OCI-LY1 (cell line): ENCODE measurements around the gene RNPS1.

Experiments used
- H2AFZ ChIP-seq: fragments of 200-600 bp; sonication (generic), shearing (Covaris generic); 2 replicates; pipeline ENCODE4 v1.6.0; 2014; ENCODE audit warnings: antibody characterized with exemption, mild to moderate bottlenecking, low read length
- H3F3A ChIP-seq: fragments of 200-600 bp; sonication (generic), shearing (Covaris generic); 2 replicates; pipeline ENCODE4 v1.6.0; 2014; ENCODE audit warnings: mild to moderate bottlenecking, antibody characterized with exemption, low read length, moderate library complexity; ENCODE audit not compliant: insufficient read depth
- H3K27ac ChIP-seq: fragments of 200-600 bp; sonication (generic); 2 replicates; pipeline ENCODE4 v1.5.1; 2014; ENCODE audit warnings: low read length, mixed run types, mild to moderate bottlenecking, low read depth; ENCODE audit not compliant: poor library complexity, severe bottlenecking
- H3K27me3 ChIP-seq: fragments of 200-600 bp; sonication (generic); 2 replicates; pipeline ENCODE4 v1.6.0; 2014; ENCODE audit warnings: antibody characterized with exemption, mild to moderate bottlenecking, low read length, moderate library complexity; ENCODE audit not compliant: insufficient read depth
- H3K36me3 ChIP-seq: fragments of 200-600 bp; sonication (generic); 2 replicates; pipeline ENCODE4 v1.6.1; 2014; ENCODE audit warnings: mild to moderate bottlenecking, antibody characterized with exemption, low read length, moderate library complexity, mixed read lengths; ENCODE audit not compliant: insufficient read depth
- H3K4me1 ChIP-seq: fragments of 200-600 bp; sonication (generic); 2 replicates; pipeline ENCODE4 v1.5.1; 2014; ENCODE audit warnings: mild to moderate bottlenecking, low read length, moderate library complexity; ENCODE audit not compliant: insufficient read depth, severe bottlenecking
- H3K4me2 ChIP-seq: fragments of 200-600 bp; sonication (generic), shearing (Covaris generic); 2 replicates; pipeline ENCODE4 v1.6.1; 2014; ENCODE audit warnings: low read length
- H3K4me3 ChIP-seq: fragments of 200-600 bp; sonication (generic); 2 replicates; pipeline ENCODE4 v1.5.1; 2014; ENCODE audit warnings: low read length, low read depth, mild to moderate bottlenecking, mixed read lengths; ENCODE audit not compliant: poor library complexity, severe bottlenecking
- H3K79me2 ChIP-seq: fragments of 200-600 bp; shearing (Covaris generic); 2 replicates; pipeline ENCODE4 v1.6.1; 2016; ENCODE audit warnings: mixed run types, low read length, mixed read lengths; ENCODE audit not compliant: insufficient read depth
- H3K9ac ChIP-seq: fragments of 200-600 bp; sonication (generic), shearing (Covaris generic); 2 replicates; pipeline ENCODE4 v1.6.1; 2014; ENCODE audit warnings: mild to moderate bottlenecking, low read length, mixed read lengths
- H3K9me2 ChIP-seq: fragments of 200-600 bp; sonication (generic), shearing (Covaris generic); 2 replicates; pipeline ENCODE4 v1.6.1; 2014; ENCODE audit warnings: low read depth, mild to moderate bottlenecking, low read length, mixed read lengths
- H3K9me3 ChIP-seq: fragments of 200-600 bp; shearing (Covaris generic); 2 replicates; pipeline ENCODE4 v1.6.1; 2014; ENCODE audit warnings: low read length, mixed read lengths
- H4K20me1 ChIP-seq: fragments of 200-600 bp; sonication (generic), shearing (Covaris generic); 2 replicates; pipeline ENCODE4 v1.6.0; 2016; ENCODE audit warnings: mild to moderate bottlenecking, low read length; ENCODE audit not compliant: insufficient read depth
- EZH2 ChIP-seq: fragments of 200-600 bp; sonication (generic), shearing (Covaris generic); IDR thresholded peaks from 2 replicates; pipeline ENCODE4 v1.8.0; 2017; ENCODE audit warnings: borderline replicate concordance, mixed run types, mild to moderate bottlenecking, antibody characterized with exemption, low read length, moderate library complexity, mixed read lengths
- TF ChIP-seq, protein P1 (sequence below): fragments of 200-600 bp; sonication (generic), shearing (Covaris generic); IDR thresholded peaks from 2 replicates; pipeline ENCODE4 v1.5.1; 2017; ENCODE audit warnings: mild to moderate bottlenecking, antibody characterized with exemption, low read length, moderate library complexity, mixed read lengths

RNPS1 gene

DNA sequence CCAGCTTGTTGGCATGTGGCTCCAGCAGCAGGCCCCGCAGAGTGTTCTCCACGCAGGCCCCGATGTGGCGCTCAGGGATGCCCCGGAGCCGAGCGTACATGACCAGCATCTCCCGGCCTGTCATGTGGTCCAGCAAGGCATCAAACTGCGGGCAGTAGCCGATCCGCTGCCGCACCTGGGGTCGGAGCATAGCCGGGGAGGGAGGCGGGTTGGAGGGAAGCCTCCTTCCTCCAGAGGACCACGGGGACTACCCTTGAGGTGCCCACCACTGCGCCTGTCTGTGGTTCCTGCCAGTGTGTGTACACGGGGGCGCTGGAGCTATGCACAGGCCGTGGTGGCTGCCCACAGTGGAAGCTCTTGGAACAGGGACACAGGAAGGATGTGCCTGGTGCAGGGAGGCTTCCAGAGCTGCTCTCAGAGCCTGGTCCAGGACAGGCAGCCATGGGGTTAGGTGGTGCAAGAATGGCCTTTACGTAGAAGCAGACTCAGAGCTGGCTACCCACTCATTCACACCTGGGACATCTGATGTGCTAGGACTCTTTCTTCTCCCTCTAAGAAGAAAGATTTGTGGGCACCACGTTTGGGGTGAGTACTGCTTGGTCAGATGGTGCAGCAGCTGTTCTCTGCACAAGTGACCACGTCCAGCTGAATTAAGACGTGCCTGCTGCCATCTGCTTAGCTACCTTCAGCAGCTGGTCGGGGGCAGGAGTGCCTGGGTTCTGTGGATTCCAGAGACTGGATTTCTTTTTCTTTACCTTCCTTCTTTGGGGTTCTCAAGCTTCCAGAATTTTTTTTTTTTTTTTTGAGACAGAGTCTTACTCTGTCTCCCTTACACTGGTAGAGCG lies 11.3 kb upstream of the RNPS1 start:
- H3K9me3 ChIP-seq: no peaks in the 10 kb centered on the region
- no peak overlapping the region for H3K9ac ChIP-seq
- H4K20me1 ChIP-seq: no peaks in the 10 kb centered on the region
- no peak overlapping the region for H2AFZ ChIP-seq
- no peaks in the 10 kb centered on the region for H3K9me2 ChIP-seq
- H3K27ac ChIP-seq: no peak overlapping the region
- no peaks in the 10 kb centered on the region for H3F3A ChIP-seq
- no peaks in the 10 kb centered on the region for H3K36me3 ChIP-seq
- no peak overlapping the region for H3K4me3 ChIP-seq
- peaks cover 11% of the 10 kb centered on the region for H3K27me3 ChIP-seq
- no peak overlapping the region for H3K4me2 ChIP-seq
- H3K79me2 ChIP-seq: no peaks in the 10 kb centered on the region
- TF ChIP-seq, protein P1, sequence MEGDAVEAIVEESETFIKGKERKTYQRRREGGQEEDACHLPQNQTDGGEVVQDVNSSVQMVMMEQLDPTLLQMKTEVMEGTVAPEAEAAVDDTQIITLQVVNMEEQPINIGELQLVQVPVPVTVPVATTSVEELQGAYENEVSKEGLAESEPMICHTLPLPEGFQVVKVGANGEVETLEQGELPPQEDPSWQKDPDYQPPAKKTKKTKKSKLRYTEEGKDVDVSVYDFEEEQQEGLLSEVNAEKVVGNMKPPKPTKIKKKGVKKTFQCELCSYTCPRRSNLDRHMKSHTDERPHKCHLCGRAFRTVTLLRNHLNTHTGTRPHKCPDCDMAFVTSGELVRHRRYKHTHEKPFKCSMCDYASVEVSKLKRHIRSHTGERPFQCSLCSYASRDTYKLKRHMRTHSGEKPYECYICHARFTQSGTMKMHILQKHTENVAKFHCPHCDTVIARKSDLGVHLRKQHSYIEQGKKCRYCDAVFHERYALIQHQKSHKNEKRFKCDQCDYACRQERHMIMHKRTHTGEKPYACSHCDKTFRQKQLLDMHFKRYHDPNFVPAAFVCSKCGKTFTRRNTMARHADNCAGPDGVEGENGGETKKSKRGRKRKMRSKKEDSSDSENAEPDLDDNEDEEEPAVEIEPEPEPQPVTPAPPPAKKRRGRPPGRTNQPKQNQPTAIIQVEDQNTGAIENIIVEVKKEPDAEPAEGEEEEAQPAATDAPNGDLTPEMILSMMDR: no peak
- no peak for TF ChIP-seq EZH2
- H3K4me1 ChIP-seq: no peaks in the 10 kb centered on the region

DNA sequence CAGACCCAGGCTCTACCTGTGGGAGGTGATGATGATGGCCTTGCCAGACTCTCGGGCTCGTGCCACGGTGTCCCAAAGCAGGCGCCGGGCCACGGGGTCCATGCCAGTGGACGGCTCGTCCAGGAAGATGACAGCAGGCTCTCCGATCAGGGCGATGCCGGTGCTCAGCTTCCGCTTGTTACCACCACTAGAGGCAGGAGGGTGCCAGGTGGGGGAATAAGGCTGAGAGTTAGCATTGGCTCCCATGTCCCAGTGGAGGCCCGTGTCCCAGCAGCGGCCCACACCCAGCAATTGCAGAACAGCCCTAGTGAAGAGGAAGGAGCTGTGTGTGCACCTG lies 10.3 kb upstream of the RNPS1 start:
- Histone ChIP-seq H3K36me3 (no peaks in the 10 kb centered on the region; the same call in 1 of the 2 replicates), H3K9me2 (no peaks in the 10 kb centered on the region), H3K4me3 (no peak overlapping the region), H4K20me1 (no peaks in the 10 kb centered on the region), H3F3A (no peaks in the 10 kb centered on the region), H3K79me2 (no peaks in the 10 kb centered on the region), H3K4me2 (no peak overlapping the region), H3K27me3 (peaks cover 11% of the 10 kb centered on the region), H3K9me3 (no peaks in the 10 kb centered on the region), H3K9ac (no peak overlapping the region), H3K27ac (no peak overlapping the region), H2AFZ (no peak overlapping the region), H3K4me1 (no peaks in the 10 kb centered on the region)
- no peak for TF ChIP-seq EZH2
- TF ChIP-seq, protein P1: peak; percentile 10; the same call in 1 of the 2 replicates

DNA sequence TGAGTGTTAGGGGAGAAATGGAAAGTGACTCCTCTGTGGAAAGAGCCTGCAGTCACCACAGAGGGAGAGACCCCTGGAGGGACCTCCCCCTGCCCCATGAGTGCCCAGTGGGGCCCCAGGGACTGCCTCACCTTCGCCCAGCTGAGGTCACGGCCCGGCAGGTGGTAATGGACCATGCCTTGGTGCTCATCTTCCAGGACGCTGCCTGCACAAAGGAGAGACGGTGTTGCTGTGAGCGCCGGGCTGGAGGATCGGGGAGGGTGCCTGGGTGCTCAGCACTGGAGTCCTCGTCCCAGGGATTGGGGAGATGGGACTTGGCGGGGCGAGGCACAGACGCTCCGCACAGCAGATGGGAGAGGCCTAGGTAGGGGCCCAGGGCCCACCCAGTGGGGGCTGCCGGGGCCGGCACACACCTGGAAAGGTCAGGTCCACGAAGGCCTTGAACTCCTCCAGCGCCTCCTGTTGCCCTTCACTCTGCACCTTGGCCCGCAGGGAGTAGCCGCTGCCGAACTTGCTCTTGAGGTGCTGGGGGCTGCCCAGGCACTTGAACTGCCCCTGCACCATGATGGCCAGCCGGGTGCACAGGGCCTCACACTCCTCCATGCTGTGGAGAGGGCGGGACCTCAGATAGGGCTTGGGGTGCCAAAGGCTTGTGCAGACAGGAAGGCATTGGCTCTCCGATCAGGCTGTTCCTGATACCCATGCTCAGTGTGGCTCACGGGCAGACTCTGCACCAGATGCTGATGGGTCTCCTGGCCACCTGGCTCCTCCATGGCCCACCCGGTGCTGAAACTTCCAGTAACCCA lies 9.7 kb upstream of the RNPS1 start:
- H3K9me2 ChIP-seq: no peaks in the 10 kb centered on the region
- H3K4me3 ChIP-seq: no peak overlapping the region
- H3K27me3 ChIP-seq: peaks cover 11% of the 10 kb centered on the region
- H3K4me1 ChIP-seq: no peaks in the 10 kb centered on the region
- H3K9me3 ChIP-seq: no peaks in the 10 kb centered on the region
- H3K9ac ChIP-seq: no peak overlapping the region
- no peaks in the 10 kb centered on the region; the same call in 1 of the 2 replicates for H3K36me3 ChIP-seq
- no peak overlapping the region for H3K4me2 ChIP-seq
- TF ChIP-seq EZH2: no peak
- TF ChIP-seq, protein P1: no peak
- no peaks in the 10 kb centered on the region for H3F3A ChIP-seq
- H3K79me2 ChIP-seq: no peaks in the 10 kb centered on the region
- H4K20me1 ChIP-seq: no peaks in the 10 kb centered on the region
- H2AFZ ChIP-seq: no peak overlapping the region
- no peak overlapping the region for H3K27ac ChIP-seq
